GM18870 (cell line): Measurements from ENCODE around the gene RAI14.

Experiments used
- ATAC-seq: cut with Tn5 transposase; IDR thresholded peaks from one replicate; pipeline ENCODE4 v1.9.1; 2021; ENCODE audit warnings: moderate library complexity; ENCODE audit not compliant: unreplicated experiment

Gene RAI14

GRCh38 chr5:34843497-34843896, 187.4 kb downstream of the RAI14 start:
- ATAC-seq: no peak

- no peak for ATAC-seq
Measured at GRCh38 chr5:34844106-34844505, 188.0 kb downstream of the RAI14 start.

GRCh38 chr5:34844999-34845398, 188.9 kb downstream of the RAI14 start:
- ATAC-seq: no peak

DNA sequence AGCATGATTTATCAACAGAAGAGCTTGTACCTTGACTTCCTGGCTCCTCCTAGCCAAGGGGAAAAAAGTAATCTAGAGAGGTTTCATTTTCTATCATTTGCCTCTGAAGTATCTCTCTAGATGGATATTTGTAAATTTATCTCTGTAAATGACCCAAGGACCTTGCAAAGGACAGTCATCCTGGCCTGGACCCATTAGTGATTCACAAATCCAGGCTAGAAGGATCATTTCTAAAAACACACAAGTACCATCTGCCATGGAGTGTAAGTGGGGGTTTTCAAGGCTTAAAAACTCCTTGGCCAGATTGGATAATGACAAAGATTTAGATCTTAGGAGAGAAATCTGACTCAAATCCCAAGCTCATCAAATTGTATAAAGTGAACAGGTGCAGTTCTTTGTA, 190.9 kb downstream of the RAI14 start:
- ATAC-seq: no peak

- no peak for ATAC-seq
Measured at GRCh38 chr5:34847552-34847951, 191.4 kb downstream of the RAI14 start.

GRCh38 chr5:34848230-34848629, 192.1 kb downstream of the RAI14 start:
- no peak for ATAC-seq

DNA sequence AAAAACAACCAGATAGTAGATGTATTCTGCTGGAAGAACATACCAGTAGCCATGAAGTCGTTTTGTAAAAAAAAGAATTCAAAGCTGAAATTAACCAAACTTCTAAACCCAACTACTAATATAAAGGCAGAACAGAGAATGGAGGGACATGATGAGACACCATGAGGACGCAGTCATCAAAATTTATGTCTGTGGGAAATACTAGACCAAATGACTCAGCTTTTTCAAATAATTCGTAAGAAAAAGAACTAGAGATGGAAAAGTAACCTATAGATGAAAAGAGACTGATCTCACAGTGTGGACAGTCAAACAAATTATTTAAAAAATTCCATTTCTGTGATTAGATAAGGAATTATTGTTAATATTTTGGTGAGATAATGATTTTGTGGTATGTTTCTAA, 193.1 kb downstream of the RAI14 start:
- ATAC-seq: no peak

DNA sequence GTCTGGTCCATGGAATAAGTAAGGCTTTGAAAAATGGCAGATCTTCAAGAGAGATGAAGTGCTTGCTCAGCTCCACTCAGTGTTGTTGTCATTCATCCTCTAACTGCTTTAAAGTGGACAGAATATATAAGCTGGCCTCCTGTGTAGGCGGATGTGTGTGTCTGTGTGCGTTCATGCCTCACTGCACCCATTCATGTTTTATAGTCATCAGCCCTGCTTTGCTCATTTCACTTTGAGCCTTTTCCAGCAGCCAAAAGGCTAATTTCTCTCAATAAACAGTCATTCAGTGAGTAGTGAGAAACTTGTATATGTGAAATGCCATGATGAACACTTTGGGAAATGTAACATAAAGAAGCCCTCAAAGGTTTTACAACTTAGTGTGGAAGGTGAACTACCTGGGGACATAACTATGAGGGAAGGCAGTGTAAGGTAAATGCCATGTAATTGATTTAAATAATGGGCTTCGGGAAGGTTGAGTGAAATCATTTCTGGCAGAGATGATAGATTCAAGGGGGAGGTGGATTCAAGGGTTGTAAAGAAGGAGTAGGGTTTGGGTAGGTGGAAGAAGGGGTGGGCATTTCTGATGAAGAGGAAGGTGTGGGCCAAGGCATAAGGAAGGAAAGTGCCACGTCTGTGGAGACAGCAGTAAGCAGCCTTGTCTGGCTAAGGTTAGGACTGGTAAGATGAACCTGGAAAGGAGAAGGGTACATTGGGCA, 198.5 kb downstream of the RAI14 start:
- ATAC-seq: peak; percentile 94

- ATAC-seq: no peak
Measured at GRCh38 chr5:34857161-34857560, 201.0 kb downstream of the RAI14 start.

DNA sequence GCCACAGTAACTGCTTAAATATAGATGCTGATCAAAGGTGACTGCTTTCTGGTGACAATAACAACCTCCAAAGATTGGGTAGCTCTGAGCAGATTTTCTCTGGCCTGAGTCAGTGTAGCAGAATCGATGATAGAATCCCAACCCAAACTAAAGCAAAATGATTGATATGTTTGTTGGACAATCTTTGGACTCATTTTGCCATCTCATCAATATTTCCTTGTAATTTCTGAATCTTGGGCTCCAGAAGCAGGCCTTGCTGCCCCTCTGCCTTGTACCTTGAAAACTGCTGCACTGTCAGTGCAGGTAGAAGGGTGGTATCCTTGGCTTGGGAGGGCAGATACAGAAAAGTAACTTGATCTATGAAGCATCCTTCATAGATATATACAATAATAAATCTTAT, 201.8 kb downstream of the RAI14 start:
- ATAC-seq: no peak

DNA sequence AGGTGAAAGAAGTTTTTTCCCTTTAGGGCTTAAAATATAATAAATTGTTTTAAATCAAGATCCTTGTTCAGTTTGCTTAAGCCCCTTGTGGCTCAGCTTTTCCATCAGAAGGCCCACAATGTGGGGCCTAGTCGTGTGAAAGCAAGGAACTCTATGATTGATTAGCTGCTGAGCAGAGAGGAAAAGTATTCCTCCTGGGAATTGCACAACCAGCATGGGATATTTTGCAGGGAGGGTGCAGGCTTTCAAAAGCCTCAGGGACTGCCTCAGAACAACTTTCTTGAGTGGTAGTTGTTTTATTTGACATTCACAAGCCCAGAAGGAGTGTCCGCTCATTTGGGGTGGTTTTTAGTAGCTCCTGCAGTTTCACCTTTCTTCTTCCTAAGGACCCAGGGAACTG, 202.7 kb downstream of the RAI14 start:
- ATAC-seq: no peak

- no peak for ATAC-seq
Measured at GRCh38 chr5:34859253-34859652, 203.1 kb downstream of the RAI14 start.

DNA sequence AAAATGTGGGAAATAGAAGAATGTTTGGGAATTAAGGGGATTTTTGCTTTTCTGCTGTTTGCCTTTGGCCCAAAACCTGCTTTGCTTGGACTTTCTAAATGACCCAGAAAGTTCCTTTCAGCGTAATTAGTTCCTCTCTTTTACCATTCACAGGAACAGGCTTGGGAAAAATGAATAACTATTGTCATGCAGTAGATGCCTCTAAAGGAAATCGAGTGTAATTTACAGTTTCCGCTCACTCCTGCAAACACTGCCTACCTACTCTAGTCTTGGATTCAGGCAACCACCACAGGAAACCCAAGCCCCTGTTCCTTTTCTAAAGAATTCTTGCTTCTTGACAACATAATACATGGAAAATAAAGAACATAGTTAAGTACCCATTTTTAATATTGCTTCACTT, 207.8 kb downstream of the RAI14 start:
- ATAC-seq: no peak

DNA sequence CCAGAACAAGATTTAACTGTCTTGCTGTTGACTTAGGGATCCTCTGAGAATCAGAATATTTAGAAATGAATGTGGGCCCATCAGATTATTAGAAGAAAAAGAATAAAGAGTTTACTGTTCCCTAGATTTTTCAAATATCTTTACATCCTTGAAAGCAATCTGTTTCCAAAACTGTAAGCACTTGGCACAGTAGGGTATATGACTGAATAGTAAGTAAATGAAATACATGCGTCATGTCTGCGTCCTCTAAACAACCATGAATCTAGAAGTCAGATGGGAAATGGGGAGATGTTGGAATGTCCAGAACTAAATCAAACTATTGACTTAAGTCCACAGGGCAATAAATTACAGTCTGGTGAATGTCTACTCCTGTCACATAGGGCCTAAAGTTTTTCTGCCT, 209.0 kb downstream of the RAI14 start:
- ATAC-seq: no peak

DNA sequence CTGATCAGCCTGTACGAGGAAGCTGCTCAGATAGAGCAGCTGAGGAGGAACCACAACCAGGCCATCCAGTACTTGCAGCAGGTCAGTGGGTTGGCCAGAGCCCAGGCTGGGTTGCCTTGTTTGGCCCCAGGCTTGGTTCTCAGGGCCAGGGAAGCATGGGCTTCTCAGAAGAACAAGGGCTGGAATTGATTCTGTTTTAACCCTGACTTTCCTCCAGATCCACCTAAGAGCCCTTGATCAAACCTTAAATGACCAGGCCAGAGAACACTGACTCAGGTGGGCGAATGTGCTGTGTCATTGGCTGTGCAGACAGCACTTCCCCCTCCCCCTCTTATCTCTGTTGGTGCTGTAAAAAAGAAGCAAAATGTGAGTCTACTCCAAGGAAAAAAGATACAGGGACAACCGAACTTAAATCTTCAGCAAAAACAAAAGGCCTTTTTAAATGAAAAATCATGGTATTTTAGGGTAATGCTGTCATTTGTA, 210.9 kb downstream of the RAI14 start:
- ATAC-seq: no peak

DNA sequence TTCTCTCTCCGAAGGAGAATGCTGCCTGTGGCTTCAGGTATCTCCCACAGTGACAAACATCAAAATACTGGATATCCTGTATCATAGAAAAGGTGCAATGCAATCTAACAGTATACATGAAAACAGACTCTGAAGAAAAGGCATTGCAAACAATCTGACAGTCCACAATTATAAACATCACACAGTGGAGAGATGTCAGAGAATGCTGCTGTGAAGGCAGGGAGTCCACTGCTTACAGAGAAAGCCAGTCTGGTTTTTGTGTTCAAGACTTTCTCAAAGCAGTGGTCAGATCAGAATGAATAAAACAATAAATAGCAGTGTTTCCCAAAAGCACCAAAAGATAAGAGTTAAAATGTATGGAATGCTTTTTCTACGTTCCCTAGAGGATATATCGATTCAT, 211.5 kb downstream of the RAI14 start:
- no peak for ATAC-seq

DNA sequence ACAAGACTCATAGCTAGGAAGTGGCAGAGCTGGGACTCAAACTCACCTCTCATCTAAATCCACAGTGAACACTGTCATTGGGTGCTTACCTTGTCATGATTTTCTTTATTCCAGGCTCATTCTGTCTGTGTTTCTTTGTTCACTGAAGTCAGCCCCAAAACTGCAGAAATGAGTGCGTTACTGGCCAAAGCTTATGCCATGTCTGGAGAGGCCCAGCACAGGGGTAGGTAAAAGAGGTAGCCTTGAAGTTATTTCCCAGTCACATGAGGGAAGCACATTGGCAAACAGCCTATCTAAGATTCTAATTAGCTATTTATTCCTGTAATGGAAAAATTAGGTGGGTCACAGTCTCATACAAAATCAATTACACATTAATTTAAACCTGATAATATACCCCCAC, 212.7 kb downstream of the RAI14 start:
- ATAC-seq: no peak

- ATAC-seq: no peak
Measured at GRCh38 chr5:34869256-34869655, 213.1 kb downstream of the RAI14 start.

DNA sequence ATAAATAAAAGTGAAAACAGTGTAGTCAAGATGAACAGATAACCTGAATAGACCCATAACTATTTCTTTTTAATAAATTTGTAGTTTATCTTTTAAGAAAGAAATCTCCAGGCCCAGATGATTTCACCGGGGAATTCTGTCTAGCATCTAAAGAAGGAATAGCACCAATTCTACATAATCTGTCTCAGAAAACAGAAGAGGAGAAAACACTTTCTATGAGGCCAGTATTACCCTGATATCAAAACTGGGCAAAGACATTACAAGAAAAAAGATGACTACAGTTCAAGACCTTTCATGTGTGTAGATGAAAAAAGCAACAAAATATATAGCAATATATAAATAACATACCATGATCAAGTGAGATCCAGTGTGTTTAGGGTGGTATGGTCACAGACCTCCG, 214.3 kb downstream of the RAI14 start:
- no peak for ATAC-seq

- ATAC-seq: no peak
Measured at GRCh38 chr5:34876275-34876674, 220.1 kb downstream of the RAI14 start.

GRCh38 chr5:34881246-34881645, 225.1 kb downstream of the RAI14 start:
- ATAC-seq: no peak
